Right ventricle myocardium inferior (tissue), 1 donor: ENCODE measurements around the gene MSTO1. TPM values are rescaled to one million over a fixed set of nuclear protein-coding genes. Genes with fewer than 3 reads are reported as not detected.
"Not testable (repeated sequence)": the region's sequence is repeated elsewhere in the genome, so short reads cannot be mapped to it uniquely, and the experiment has no call there.

Source experiments
- ATAC-seq: fragments of 200-7000 bp; cut with Tn5 transposase; one replicate; pipeline ENCODE4 v1.9.1; 2020; ENCODE audit warnings: mild to moderate bottlenecking, moderate library complexity
- DNase-seq: peaks from one replicate; pipeline ENCODE4 v3.0.0; 2021; ENCODE audit errors: missing footprints
- intact Hi-C: fragments of 100-400 bp; cut with DNase I; formaldehyde crosslinking; loops from one replicate; pipeline ENCODE4 v1.11.0; 2022
- total RNA-seq: library from RNA; stranded (reverse); fragmentation: NEBNext Ultra II Directional; extraction: Animal tissue kit (Norgen Biotek cat#: 25700); gene quantifications from one replicate; pipeline ENCODE4 v1.2.1, GENCODE V29; 2021
- donor health status: DM: no; HTN: yes; CAD: no; lungs with severe emphysema.

The MSTO1 gene
- total RNA-seq, 1 donor from 2014 or later = 15.3 TPM

GRCh38 chr1:155651861-155652661 lies 42.0 kb downstream of the MSTO1 start:
- ATAC-seq (no peak), DNase-seq (no peak)
- intact Hi-C loops = no loop called here

GRCh38 chr1:155652951-155653350 lies 42.9 kb downstream of the MSTO1 start:
- intact Hi-C loops = no loop called here
- no peak for DNase-seq
- ATAC-seq = no peak

- DNase-seq (no peak), ATAC-seq (peak; percentile 21)
- intact Hi-C loops = no loop called here
These were observed 47.4 kb downstream of the MSTO1 start for GRCh38 chr1:155657463-155657862.

- DNase-seq, ATAC-seq, intact Hi-C loops: not testable (repeated sequence)
These were observed 51.2 kb downstream of the MSTO1 start for GRCh38 chr1:155661239-155661638.

Other genes starting within 250 kb of the MSTO1 start
- gene ASH1L, start 47.4 kb upstream of the MSTO1 start, total RNA-seq = 40.3 TPM
- gene YY1AP1, start 78.6 kb downstream of the MSTO1 start, total RNA-seq = 62.6 TPM
- gene DAP3, start 78.9 kb downstream of the MSTO1 start, total RNA-seq = 105 TPM
- 19.3 TPM for gene GON4L, start 247.0 kb downstream of the MSTO1 start, total RNA-seq
- 9.2 TPM for gene SYT11, start 249.3 kb downstream of the MSTO1 start, total RNA-seq